GM21447 (cell line): ENCODE results near the gene WIPF3.

Experiments used
- ATAC-seq: cut with Tn5 transposase; IDR thresholded peaks from one replicate; pipeline ENCODE4 v1.9.1; 2021; ENCODE audit not compliant: unreplicated experiment

WIPF3 gene

DNA sequence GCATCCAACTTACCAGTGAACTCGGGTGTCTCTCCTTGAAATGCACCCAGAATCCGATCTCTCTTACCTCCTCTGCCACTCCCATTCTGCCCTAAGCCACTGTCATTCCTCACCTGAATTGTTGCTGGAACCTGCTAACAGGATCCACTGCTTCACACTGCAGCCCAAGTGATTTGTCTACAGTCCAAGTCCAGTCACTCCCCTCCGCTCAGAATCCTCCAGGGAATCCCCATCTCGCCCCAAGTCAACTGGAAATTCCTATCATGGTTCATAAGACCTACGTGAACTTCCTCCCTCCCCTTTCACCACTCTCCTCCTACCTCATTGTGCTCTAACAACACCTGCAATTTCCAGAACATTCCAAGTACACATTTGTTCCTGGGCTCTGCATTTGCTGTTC is 92.0 kb downstream of the WIPF3 start:
- ATAC-seq: no peak

DNA sequence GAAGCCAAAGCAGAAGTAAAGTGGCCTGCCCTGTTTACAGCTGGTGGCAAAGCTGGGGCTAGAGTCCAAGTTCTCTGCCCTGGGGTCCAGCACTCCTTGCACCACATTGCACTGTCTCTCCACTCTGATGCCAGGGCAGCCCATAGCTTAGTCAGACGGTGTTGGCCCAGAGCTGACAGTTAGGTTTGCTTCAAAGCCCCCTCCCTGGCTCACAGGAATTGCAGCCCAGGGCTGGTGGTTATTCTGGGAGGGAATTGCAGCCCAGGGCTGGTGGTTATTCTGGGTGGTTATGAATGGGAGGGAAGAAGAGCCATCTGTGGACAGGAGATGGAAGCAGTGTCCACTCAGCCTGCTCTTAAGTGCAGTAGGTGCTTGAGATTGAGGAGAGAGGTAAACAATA is 94.4 kb downstream of the WIPF3 start:
- ATAC-seq: no peak

DNA sequence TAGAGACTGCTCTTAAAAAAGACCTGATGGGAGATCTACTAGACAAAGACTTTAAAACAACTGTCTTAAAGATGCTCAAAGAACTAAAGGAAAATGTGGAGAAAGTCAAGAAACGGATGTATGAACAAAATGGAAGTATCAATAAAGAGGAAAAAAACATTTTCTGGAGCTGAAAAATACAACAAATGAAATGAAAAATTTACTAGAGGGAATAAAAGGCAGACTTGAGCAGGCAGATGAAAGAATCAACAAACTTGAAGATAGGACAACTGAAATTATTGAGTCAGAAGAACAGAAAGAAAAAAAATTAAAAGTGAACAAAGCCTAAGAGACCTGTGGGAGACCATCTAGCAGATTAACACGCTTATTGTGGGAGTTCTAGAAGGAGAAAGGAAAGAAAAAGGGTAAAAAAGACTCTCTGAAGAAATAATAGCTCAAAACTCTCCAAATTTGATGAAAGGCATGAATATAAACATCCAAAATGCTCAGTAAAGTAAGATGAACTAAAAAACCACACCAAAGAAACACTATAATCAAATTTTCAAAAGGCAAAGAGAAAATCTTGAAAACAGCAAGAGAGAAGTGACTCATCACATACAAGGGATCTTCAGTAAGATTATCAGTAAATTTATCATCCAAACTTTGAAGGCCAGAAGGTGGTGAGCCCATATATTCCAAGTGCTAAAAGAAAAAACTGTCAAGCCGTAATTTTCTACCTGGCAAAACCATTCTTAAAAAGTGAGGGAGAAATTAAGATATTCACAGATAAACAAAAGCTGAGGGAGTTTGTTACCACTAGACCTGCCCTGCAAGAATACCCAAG is 100.1 kb downstream of the WIPF3 start:
- no peak for ATAC-seq

DNA sequence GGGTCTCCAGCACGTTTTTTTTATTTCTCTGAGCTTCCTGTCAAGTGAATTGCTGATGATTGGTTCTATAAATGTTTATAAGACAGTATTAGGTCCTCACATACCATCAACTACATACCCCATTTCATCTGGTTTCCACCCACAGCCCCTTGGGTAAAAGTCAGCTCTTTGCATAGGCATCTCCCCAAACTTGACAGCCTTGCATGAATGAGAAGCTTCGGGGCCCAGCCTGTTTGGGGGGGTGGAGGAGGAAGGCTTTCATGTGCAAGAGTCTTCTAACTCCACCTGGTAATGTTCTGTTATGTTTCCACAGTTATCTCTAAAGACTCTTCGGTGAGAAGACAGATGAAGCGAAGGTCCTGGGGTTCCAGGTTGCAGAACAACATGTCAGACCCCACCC is 107.9 kb downstream of the WIPF3 start:
- ATAC-seq: no peak

DNA sequence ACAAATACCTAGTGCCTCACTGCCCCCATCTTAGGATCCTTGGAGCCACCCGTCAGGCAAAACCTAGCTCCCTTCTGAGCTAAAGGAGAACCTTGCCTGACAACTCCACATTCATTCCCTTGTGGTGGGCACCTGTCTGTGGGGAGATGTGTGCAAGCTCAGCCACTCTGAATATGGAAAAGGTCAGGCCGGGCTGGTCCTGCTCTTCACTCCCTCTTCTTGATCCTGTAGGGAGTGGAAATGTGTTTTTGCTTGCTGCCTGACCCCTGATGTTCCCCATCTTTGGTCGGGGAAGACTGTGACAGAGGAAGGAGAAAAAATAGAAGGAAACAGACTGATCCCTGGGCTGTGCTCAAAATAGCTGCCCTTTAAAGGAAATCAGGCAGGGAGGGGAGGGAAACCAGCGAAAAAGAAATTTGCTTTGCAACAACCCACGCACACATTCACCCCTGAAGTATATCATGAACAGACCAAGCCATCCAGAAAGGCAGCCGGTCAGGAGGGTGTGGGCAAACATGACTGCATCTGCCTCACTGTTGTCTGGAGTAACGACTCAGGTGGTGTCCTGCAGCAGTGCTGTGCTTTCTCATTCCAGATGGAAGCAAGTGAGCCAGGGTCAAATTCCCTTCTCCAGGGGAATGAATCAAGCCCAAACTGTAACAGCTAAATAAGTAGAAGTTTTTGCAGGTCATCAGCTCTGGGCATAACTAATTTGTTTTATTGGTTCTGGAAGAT is 109.3 kb downstream of the WIPF3 start:
- ATAC-seq: no peak

DNA sequence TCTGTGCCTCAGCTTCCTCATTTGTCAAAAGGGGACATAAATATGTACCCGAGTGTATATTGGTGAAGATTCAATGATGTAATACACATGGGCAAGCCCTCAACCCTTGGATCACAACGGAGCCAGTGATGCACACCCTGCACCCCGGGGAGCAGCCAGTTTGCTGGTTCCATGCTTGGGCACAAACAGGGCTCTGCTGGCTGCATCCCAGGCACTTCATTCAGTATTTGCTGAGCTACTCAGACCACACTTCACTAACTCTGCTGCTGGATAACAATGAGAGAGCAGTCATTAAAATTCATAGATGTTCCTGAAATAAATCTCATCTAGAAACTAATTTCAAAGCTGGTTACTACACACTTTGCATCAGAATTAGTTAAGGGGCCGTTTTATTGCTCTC is 111.3 kb downstream of the WIPF3 start:
- ATAC-seq: no peak

DNA sequence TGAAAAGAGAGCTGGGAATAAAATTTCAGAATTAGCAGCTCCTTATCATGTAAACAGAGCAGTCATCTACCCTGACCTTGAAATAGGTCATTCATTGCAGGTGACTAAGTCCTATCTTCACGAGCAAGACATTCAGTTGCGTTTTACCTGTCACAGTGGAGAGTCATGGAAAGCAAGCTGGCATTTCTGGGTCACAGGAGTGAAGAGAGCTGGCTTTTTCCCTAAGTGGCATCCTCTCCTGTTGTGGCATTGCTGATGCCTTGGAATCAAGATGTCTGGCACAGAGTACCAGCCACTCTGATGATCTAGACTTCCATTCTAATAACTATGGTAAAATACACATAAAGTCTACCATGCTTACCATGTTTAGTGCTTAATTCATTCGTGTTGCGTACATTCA is 112.5 kb downstream of the WIPF3 start:
- ATAC-seq: no peak

DNA sequence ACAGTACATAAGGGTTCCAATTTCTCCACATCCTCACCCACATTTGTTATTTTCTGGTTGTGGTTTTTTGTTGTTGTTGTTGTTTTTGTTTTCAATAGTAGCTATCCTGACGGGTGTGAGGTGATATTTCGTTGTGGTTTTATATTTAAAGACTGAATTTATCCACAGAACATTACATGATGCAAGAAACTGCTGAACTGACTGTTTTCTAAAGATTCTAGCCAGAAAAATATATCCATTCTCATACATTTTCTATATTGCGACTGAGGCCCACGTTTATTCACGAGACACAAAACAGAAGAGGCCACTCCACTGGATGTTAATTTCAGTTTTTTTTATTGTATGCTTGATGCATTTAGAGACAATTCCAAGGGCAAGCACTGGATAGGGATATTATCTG is 113.5 kb downstream of the WIPF3 start:
- no peak for ATAC-seq

DNA sequence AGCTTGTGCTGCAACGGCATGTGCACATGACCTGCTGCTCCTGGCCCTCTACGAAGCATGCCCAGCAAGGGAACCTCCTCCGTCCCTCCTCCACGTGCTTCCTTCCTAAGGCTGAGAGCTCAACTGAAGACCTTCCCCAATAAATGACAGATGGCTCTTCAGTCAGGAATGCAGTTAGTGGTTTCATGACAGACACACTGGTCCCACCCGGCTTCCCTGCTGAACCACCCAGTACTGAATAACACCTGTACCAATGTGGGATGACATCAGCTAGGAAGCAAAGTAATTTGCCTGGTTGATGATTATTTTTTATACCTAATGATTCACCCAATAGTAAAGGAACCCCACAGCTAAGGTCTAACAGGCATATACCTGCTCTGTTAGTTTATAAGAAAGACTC is 114.2 kb downstream of the WIPF3 start:
- ATAC-seq: no peak

DNA sequence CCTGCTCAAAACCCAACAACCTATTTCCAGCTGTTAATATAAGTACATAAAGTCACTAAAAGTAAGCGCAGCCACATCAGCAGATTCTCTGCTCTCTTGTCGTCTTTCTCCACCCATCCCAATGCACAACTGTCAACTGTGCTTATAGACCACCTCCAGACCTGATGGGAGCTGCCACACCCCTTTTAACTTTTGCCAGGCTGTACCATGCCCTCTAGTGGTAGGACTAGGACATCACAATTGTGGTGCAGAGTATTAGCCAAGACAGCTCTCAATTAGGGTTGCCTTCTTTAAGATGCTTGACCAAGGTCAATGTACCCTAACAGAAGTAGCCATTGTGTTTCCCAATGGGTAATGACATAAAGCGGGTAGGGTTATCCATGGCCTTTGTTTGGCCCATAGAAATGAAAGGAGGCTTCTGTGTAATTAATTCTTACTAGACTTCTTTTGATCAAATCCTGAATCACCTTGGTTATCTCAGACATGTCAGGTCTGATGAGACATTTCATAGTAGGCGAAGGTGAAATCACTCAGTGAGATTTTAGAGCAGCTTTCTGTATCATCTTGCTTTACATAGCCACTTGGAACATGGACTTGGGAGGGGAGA is 115.2 kb downstream of the WIPF3 start:
- ATAC-seq: peak; percentile 84

DNA sequence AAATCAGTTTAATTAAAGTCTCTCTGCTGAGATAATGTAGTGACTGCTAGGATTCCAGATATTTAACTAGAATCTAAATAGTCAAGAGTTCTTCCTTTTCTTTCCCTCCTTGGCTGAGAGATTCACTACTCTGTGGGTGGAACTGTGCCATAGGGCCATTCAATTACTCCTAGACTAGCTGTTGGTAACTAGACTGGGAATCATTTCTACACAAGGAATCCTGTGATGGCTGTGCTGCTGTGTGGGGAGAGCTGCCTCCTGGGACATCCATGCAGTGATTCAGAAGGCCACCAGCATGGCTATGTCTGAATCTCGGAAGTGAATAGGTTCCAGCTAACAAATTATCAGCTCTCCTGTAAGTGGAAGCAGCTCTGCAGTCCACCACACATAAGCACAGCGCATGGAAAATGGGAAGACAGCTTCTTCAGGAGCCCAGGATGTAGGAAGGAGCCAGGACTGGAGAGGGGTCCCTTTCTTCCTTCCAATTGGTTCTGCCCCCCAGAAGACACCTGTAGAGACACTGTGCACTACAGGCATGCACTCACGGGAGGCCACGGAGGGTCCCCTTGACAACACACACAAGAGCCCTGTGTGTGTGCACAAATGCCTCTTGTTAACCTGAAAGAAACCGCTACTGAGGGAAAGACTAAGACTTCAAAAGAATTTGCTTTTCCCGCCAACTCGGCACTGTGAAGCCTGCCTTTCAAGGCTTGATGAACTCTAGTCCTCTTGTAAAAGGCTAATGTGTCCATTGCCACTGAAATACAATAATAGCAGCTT is 116.8 kb downstream of the WIPF3 start:
- ATAC-seq: no peak

DNA sequence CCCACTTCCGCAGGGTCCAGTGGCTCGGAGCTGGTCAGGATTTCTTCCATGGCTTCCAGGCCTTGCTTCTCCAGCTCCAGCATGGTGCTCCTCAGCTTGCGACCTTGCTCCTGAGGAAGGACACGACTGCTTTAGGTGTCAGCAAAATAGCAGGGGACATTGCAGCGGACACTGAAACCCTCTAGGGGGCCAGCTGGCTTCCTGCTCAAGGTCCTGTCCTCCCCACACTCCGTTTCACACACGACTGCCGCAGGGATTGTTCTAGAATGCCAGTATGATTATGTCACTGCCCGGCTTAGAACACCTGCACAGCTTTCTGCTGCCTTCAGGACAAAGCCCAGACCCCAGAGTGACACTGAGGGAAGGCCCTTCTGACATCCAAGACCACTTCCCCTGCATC is 117.7 kb downstream of the WIPF3 start:
- no peak for ATAC-seq

DNA sequence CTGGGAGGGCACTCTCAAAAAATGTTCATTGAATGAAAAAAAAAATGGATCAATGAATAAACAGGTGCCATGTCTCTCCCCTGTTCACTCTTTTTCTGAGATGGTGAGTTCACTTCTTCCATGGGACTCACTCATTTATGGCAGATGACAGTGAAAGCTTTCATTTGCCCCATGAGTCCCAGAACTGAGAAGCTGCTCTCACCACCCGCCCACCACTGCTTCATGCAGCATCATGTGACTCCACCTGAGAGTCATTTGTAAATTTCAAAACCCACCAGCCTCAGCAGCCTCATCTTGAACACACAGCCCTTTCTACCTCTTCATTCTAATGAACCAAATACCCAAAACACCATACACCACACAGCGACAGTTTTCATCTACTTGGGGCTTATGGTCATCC is 118.4 kb downstream of the WIPF3 start:
- no peak for ATAC-seq

DNA sequence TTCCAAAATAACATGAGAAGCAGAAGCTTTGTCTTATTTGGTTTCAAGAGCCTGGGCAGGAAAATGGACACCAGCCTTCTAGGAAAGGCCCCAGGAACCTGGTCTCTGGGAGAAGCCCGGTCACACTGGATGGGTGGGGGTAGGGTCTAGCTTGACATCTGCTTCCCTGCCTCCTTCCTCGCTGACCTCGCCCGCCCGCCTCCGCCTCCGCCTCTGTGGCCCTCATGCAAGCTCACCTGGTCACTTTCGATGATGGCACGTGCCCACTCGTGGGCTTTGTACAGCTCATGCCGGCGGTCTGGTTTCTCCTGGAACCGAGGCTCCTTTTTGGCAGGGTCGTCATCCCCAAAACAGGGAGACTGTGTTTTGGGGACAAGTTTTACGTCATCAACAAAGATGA is 119.9 kb downstream of the WIPF3 start:
- ATAC-seq: no peak

DNA sequence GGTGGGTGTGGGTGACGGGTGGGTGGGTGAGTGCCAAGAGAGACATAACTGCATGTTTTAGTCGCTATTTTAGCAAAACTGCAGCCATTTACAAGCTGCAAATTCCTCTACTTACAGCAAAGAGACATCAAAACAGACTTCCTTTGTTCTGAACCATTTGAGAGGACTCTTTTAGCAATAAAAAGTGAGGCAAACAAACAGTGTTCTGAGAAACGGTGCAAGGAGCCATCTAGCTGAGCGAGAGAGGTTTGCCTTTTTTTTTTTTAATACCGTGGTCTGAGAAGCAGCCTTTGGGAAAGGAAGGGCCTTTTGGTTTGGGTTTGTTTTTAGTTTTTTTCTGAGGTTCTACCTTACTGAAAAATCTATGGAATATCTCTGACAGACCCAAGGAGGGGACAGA is 120.4 kb downstream of the WIPF3 start:
- ATAC-seq: no peak

DNA sequence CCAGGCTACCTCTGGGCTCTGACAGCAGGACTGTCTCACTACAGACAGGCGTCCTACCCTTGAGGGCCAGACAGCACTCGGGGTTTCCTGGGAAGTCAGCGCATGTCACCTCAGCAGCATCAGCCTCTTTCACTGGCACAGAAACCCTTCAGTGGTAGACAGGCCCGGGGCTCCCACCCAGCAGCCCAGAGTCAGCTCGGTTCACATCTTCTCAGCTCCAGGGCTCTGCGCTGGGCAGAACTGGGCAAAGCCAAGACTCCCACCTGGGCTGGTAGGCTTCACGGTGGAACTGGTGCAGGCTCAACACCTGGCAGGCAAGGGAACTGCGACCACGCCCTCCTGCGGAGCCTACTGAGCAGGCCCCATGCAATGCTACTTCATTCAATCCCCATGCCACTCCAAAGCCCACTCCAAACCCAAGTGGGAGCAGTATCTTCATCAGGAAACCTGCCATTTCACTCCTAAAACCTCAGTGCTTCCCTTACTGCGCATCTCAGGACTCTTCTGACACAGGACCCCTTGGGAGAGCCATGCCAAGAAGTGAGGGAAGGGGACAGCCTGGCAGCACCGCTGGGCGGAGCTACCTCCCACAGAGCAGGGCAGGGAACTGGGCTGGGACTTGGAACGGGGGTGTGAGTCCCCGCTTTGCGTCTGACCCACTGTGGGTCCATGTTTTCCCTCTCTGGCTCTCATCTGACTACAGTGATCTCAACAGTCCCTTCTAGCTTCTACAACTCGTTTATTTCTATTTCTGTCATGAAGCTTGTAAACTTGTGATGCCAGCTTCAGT is 122.9 kb downstream of the WIPF3 start:
- no peak for ATAC-seq

DNA sequence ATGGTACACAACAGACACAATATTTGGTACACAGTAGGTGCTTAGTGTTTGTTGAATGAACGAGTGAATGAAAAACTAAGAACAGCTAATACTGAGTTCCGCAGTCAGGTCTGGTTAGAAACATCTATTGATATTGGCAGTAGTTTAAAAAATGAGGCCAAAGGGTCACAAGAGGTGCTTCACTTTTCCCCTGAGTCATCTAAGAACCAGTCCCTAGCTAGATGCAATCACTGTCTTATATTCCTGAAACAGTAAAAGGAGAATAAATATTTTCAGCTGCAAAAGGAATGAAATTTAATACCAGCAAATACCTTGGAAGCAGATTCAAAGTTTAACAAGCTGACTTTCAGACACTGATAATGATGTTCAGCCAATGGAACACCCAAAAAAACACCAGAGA is 128.8 kb downstream of the WIPF3 start:
- no peak for ATAC-seq

DNA sequence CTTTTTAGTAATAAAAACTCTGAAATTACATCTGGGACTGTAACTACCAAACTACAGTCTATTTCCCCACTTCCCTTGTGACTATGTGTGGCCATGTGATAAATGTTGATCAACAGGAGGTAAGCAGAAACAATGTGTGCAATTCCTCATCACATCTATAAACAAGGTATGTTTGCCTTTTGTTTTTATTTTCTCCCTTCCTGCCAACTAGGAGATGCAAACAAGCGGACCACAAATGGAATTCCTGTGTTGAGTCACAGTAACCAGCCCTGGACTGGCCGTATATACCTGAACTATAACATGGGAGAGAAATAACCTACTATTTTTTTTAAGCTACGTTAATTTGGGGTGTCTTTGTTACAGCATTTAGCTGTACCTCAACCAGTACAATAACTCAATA is 130.8 kb downstream of the WIPF3 start:
- no peak for ATAC-seq

DNA sequence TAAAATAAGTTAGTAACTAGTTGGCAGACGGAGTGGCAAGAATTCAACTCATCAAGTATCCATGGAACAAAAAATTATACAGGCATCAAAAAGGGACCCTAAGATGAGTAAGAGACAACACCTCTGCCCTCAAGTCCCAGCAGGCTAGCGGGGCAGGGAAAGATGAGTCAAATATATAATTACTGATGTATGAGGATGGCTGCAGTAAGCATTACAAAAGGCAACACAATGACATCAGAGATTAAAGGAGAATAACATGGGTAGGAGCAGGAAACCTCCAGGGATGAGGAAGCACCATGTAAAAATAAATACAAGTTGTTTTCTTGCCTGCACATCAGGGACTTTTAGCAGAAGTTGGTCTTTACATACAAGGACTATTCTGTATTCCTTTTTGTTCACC is 133.9 kb downstream of the WIPF3 start:
- no peak for ATAC-seq

DNA sequence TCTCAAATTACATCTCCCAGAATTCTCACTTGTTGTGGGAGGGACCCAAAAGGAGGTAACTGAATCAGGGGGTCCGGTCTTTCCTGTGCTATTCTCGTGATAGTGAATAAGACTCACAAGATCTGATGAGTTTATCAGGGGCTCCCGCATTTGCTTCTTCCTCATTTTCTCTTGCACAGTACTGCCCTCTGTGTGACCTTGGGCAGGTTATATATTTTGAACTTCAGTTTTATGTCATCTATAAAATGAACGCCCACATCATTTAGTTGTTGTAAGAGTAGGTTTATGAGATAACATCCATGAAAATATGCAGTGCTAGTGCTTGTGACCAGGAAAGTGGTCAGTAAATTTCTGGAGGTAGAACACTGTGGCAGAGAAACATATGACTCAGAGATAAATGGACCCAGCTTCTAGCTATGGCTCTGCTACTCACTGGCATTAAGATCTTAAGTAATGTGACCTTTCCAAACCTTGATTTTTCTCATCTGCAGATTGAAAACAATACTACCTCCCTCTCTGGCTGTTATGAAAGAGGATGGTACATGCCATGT is 139.0 kb downstream of the WIPF3 start:
- no peak for ATAC-seq
